ES-I3 (cell line): Measurements from ENCODE around the gene ZNF688.
"Not testable (repeated sequence)": the region's sequence is repeated elsewhere in the genome, so short reads cannot be mapped to it uniquely, and the experiment has no call there.

Experiments
- H3K36me3 ChIP-seq: 2 replicates; pipeline ENCODE4 v1.6.1; 2013; ENCODE audit warnings: mild to moderate bottlenecking, low read length, control low read depth, moderate library complexity; ENCODE audit not compliant: insufficient read depth
- H3K4me1 ChIP-seq: 2 replicates; pipeline ENCODE4 v1.6.1; 2013; ENCODE audit warnings: mild to moderate bottlenecking, control low read depth, low read length; ENCODE audit not compliant: insufficient read depth
- H3K9ac ChIP-seq: 2 replicates; pipeline ENCODE4 v1.6.1; 2013; ENCODE audit warnings: low read depth, mild to moderate bottlenecking, low read length, moderate library complexity
- H3K9me3 ChIP-seq: 2 replicates; pipeline ENCODE4 v1.6.1; 2013; ENCODE audit warnings: mild to moderate bottlenecking, low read length, moderate library complexity; ENCODE audit not compliant: control insufficient read depth, insufficient read depth

Gene ZNF688

GRCh38 chr16:30526823-30527634, 44.5 kb downstream of the ZNF688 start:
- H3K9ac ChIP-seq = peak overlapping the region; percentile 100
- H3K9me3 ChIP-seq = no peaks in the 10 kb centered on the region
- peaks cover 5% of the 10 kb centered on the region for H3K4me1 ChIP-seq
- H3K36me3 ChIP-seq = 0 out of 2 replicates have a peak, but pooled peaks cover 3% of the 10 kb centered on the region

GRCh38 chr16:30526137-30526822, 45.2 kb downstream of the ZNF688 start, which contains the start of gene ZNF768:
Gene ZNF768, minus strand, starts transcription at chr16:30526566. Its CDS starts 153 bp downstream, at chr16:30526413.
- Histone ChIP-seq H3K9ac (peak within 1 kb of the TSS; percentile 100), H3K4me1 (peaks cover 5% of the 10 kb centered on the region), H3K9me3 (no peaks in the 10 kb centered on the region), H3K36me3 (0 out of 2 replicates have a peak, but pooled peaks cover 3% of the 10 kb centered on the region)

GRCh38 chr16:30525844-30526136, 45.7 kb downstream of the ZNF688 start:
- Histone ChIP-seq H3K9ac (peak overlapping the region; percentile 59; the same call in 1 of the 2 replicates), H3K36me3 (0 out of 2 replicates have a peak, but pooled peaks cover 1% of the 10 kb centered on the region), H3K4me1 (peaks cover 5% of the 10 kb centered on the region), H3K9me3 (no peaks in the 10 kb centered on the region)

- Histone ChIP-seq H3K9me3 (no peaks in the 10 kb centered on the region), H3K36me3 (no peaks in the 10 kb centered on the region), H3K4me1 (peaks cover 5% of the 10 kb centered on the region), H3K9ac (no peak overlapping the region)
Observed at GRCh38 chr16:30524575-30525568, 46.6 kb downstream of the ZNF688 start.

- Histone ChIP-seq H3K9ac (no peak overlapping the region), H3K36me3 (no peaks in the 10 kb centered on the region), H3K4me1 (peaks cover 5% of the 10 kb centered on the region), H3K9me3 (no peaks in the 10 kb centered on the region)
Observed at GRCh38 chr16:30523768-30524574, 47.5 kb downstream of the ZNF688 start.

- not testable (repeated sequence) for H3K4me1 ChIP-seq, H3K36me3 ChIP-seq, H3K9me3 ChIP-seq, H3K9ac ChIP-seq
Observed at GRCh38 chr16:30522702-30523463, 48.6 kb downstream of the ZNF688 start.

- Histone ChIP-seq H3K36me3 (no peaks in the 10 kb centered on the region), H3K9me3 (no peaks in the 10 kb centered on the region)
Observed at GRCh38 chr16:30521873-30522641, 49.5 kb downstream of the ZNF688 start.

GRCh38 chr16:30521476-30521872, 50.0 kb downstream of the ZNF688 start:
- no peaks in the 10 kb centered on the region for H3K36me3 ChIP-seq
- H3K9me3 ChIP-seq = no peaks in the 10 kb centered on the region
- no peaks in the 10 kb centered on the region for H3K4me1 ChIP-seq
- no peak overlapping the region for H3K9ac ChIP-seq

More at GRCh38 chr16:30521873-30522641, 49.5 kb downstream of the ZNF688 start:
- H3K4me1 ChIP-seq = no peaks in the 10 kb centered on the region
- H3K9ac ChIP-seq = no peak overlapping the region
